ENCODE results near the gene MESP1.

- no peak for TF ChIP-seq CTCF (optimal IDR thresholded peaks at IDR 0.05 in 1 of 3, IDR thresholded peaks at IDR 0.05 in 1 of 3, conservative IDR thresholded peaks at IDR 0.05 in 1 of 3; ENCODE audit: extremely low read depth in 1 of 3, insufficient read depth in 2 of 3, low read length in 3 of 3)
- TF ChIP-seq EZH2 (IDR thresholded peaks at IDR 0.05; ENCODE audit: low read length), result no peak
These were observed 44.9 kb upstream of the MESP1 start for GRCh38 chr15:89795996-89796395.
